Dendritic cell treated with granulocyte-macrophage colony-stimulating factor and Interleukin-4, amounts not matched to agents 40 ng/mL and 50 ng/mL, for 4 days (primary cell): ENCODE measurements around the gene SRD5A1.
A peak's percentile ranks its signal among the peaks of the same experiment; 100 is the strongest.

ENCODE experiments used
- H3K27ac Mint-ChIP-seq: one replicate; pipeline ENCODE4 v1.8.0; 2022; ENCODE audit warnings: mild to moderate bottlenecking, mixed read lengths
- H3K27me3 Mint-ChIP-seq: one replicate; pipeline ENCODE4 v1.8.0; 2022; ENCODE audit warnings: mild to moderate bottlenecking, mixed read lengths
- H3K36me3 Mint-ChIP-seq: one replicate; pipeline ENCODE4 v1.8.0; 2022; ENCODE audit warnings: low read depth, mixed read lengths
- H3K4me1 Mint-ChIP-seq: one replicate; pipeline ENCODE4 v1.8.0; 2022; ENCODE audit warnings: low read depth, mixed read lengths
- H3K4me3 Mint-ChIP-seq: one replicate; pipeline ENCODE4 v1.8.0; 2022; ENCODE audit warnings: mild to moderate bottlenecking, moderate library complexity, mixed read lengths
- H3K9me3 Mint-ChIP-seq: one replicate; pipeline ENCODE4 v1.8.0; 2022; ENCODE audit warnings: mixed read lengths
- intact Hi-C: fragments of 100-400 bp; cut with micrococcal nuclease; formaldehyde crosslinking; loops from one replicate; pipeline ENCODE4 v1.15.0; 2022

The SRD5A1 gene, protein sequence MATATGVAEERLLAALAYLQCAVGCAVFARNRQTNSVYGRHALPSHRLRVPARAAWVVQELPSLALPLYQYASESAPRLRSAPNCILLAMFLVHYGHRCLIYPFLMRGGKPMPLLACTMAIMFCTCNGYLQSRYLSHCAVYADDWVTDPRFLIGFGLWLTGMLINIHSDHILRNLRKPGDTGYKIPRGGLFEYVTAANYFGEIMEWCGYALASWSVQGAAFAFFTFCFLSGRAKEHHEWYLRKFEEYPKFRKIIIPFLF

DNA sequence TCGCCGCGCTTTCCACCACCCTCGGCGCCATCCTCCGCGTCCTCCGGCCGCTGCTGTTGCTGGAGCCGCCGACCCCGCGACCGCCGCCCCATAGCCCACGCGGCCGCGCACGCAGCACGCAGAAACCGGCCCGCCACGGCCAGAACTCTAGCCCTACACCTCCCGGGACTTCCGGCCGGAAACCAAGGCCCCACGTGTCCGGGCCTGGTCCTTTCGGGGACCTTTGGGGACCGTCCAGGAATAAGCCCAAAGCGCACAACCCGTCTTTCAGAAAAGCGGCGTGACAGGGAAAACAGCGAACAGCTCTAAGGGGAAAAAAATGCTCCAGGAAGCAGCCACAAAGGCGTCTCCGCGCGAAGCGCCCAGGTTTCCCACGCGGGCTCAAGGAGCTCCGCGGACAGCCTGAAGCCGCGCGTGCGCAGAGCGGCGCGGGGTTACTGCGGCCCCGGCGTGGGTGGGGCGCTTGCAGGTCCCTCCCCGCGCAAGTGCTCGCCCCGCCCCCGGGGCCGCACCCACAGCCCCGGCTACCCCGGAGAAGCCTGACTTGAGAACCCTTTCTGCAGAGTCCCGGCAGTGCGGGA, at the start of gene SRD5A1, which contains the start of gene NSUN2:
TSS of gene SRD5A1 (plus strand) at position 553 of the 581 bp plus-strand sequence. CDS start 137 bp downstream, outside the sequence.
TSS of gene NSUN2 (minus strand) at position 157 of the 581 bp plus-strand sequence. CDS start at position 92, 65 bp downstream.
- no peaks in the 10 kb centered on the region for H3K27me3 Mint-ChIP-seq
- H3K36me3 Mint-ChIP-seq, result peaks cover 55% of the 10 kb centered on the region
- peak within 1 kb of the TSS; percentile 93 for H3K4me3 Mint-ChIP-seq
- peak within 1 kb of the TSS; percentile 98 for H3K27ac Mint-ChIP-seq
- intact Hi-C loops, result loop anchor here (1.0 to 5.0 kb wide), 3 partner anchors 79 to 1210 kb away; partner anchors contain the start of genes ICE1 and MED10
- H3K9me3 Mint-ChIP-seq, result no peaks in the 10 kb centered on the region
- H3K4me1 Mint-ChIP-seq, result peaks cover 40% of the 10 kb centered on the region

GRCh38 chr5:6584101-6584645, 49.1 kb upstream of the SRD5A1 start:
- H3K27ac Mint-ChIP-seq, result no peak overlapping the region
- no peaks in the 10 kb centered on the region for H3K36me3 Mint-ChIP-seq
- no peaks in the 10 kb centered on the region for H3K4me1 Mint-ChIP-seq
- intact Hi-C loops, result no loop called here
- no peak overlapping the region for H3K4me3 Mint-ChIP-seq
- peaks cover 58% of the 10 kb centered on the region for H3K27me3 Mint-ChIP-seq
- no peaks in the 10 kb centered on the region for H3K9me3 Mint-ChIP-seq

DNA sequence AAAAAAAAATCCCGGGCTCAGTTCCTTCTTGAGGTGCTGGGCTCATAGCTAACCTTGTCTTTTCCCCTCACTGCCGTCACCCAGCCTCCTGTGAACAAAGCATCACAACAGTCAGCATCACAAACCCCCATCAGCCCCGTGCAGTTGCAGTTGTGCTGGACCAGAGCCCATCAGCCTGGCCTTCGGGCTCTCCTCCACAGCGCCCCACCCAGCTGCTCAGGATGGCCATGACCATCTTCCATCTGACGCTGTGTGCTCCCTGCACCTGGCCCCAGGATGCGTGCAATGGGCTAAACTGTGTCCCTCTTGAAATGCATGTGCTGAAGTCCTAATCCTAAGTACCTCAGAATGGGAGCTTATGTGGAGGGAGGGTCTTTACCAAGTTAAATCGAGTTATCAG, 48.5 kb upstream of the SRD5A1 start:
- Mint-ChIP-seq H3K4me1 (no peaks in the 10 kb centered on the region), H3K36me3 (no peaks in the 10 kb centered on the region), H3K9me3 (no peaks in the 10 kb centered on the region), H3K27me3 (peaks cover 57% of the 10 kb centered on the region), H3K4me3 (no peak overlapping the region), H3K27ac (no peak overlapping the region)
- intact Hi-C loops, result no loop called here

GRCh38 chr5:6585168-6585567, 48.1 kb upstream of the SRD5A1 start:
- peaks cover 58% of the 10 kb centered on the region for H3K27me3 Mint-ChIP-seq
- H3K4me1 Mint-ChIP-seq, result no peaks in the 10 kb centered on the region
- no peaks in the 10 kb centered on the region for H3K36me3 Mint-ChIP-seq
- no peak overlapping the region for H3K4me3 Mint-ChIP-seq
- intact Hi-C loops, result no loop called here
- no peaks in the 10 kb centered on the region for H3K9me3 Mint-ChIP-seq
- H3K27ac Mint-ChIP-seq, result no peak overlapping the region

DNA sequence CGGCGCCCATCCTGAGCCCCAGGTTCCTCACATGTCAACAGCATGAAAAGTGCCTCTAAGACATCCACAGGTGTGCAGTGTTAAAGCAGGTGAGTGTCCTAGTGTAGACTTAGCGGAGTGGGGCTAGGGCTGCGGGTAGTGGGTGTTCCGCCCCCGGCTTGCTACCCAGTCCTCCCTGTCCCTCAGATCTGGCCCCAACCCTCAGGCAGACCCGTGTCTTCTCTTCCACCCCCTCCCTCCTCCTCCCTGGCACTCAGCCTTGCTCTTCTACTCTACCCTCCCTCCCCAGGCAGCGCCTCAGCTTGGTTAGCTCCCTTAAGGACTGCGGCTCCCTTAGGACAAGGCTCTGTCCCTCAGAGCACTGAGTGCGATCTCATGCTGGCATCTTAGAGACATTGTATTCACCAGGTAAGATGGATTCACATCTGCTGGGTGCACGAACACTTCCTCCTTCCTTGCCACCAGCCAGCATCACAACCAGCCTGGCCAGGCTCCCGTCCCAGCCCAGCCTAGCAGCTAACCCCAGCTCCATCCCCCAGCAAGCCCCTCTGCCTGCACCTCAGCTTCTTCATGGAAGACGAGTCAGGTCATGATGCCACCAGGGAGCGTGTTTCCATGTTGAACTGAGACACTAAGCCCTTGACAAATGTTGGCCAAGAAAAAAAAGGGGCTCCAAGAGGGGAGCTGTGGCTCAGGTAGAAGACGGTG, 47.1 kb upstream of the SRD5A1 start:
- peaks cover 56% of the 10 kb centered on the region for H3K27me3 Mint-ChIP-seq
- no peak overlapping the region for H3K27ac Mint-ChIP-seq
- H3K9me3 Mint-ChIP-seq, result no peaks in the 10 kb centered on the region
- H3K36me3 Mint-ChIP-seq, result no peaks in the 10 kb centered on the region
- H3K4me3 Mint-ChIP-seq, result no peak overlapping the region
- intact Hi-C loops, result no loop called here
- no peaks in the 10 kb centered on the region for H3K4me1 Mint-ChIP-seq

- no peak overlapping the region for H3K27ac Mint-ChIP-seq
Observed at GRCh38 chr5:6586647-6587042, 46.6 kb upstream of the SRD5A1 start.

GRCh38 chr5:6587171-6587570, 46.1 kb upstream of the SRD5A1 start:
- Mint-ChIP-seq H3K9me3 (no peaks in the 10 kb centered on the region), H3K4me3 (no peak overlapping the region), H3K4me1 (no peaks in the 10 kb centered on the region), H3K36me3 (no peaks in the 10 kb centered on the region), H3K27ac (no peak overlapping the region), H3K27me3 (peaks cover 52% of the 10 kb centered on the region)
- intact Hi-C loops, result no loop called here

More at GRCh38 chr5:6586647-6587042, 46.6 kb upstream of the SRD5A1 start:
- peaks cover 55% of the 10 kb centered on the region for H3K27me3 Mint-ChIP-seq
- no peaks in the 10 kb centered on the region for H3K36me3 Mint-ChIP-seq
- no peaks in the 10 kb centered on the region for H3K4me1 Mint-ChIP-seq
- no peak overlapping the region for H3K4me3 Mint-ChIP-seq
- intact Hi-C loops, result no loop called here
- no peaks in the 10 kb centered on the region for H3K9me3 Mint-ChIP-seq

GRCh38 chr5:6590581-6590980, 42.7 kb upstream of the SRD5A1 start:
- intact Hi-C loops, result no loop called here
- Mint-ChIP-seq H3K36me3 (no peaks in the 10 kb centered on the region), H3K27ac (no peak overlapping the region), H3K9me3 (no peaks in the 10 kb centered on the region), H3K27me3 (peaks cover 23% of the 10 kb centered on the region), H3K4me3 (no peak overlapping the region), H3K4me1 (peaks cover 5% of the 10 kb centered on the region)

DNA sequence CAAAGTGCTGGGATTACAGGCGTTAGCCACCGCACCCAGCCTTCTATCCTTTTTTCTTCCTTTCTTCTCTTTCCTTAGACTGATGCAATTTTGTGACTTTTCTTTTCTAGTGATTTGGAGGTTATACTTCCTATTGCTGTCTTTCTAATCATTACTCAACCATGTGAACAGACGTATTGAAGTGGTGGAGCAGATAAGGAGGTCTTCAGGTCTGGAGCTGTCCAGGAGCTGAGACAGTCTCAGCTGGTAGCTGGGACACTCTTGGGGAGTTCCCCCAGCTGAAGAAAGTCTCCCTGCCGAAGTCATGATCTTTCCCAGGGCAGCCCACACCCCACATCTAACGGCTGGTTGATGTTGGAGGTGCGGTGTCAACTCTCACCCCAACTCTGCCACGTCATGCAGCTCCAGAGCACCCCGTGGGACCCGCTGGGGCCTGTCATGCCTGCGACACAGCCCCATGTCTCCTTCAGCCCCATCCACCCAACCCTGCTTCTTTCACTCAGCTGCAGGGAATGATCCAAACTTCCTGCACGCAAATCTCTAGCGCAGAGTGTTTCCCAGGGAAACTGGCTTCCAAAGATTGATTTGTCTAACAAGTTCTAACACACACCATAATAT, 41.5 kb upstream of the SRD5A1 start:
- Mint-ChIP-seq H3K36me3 (peaks cover 6% of the 10 kb centered on the region), H3K9me3 (no peaks in the 10 kb centered on the region), H3K27me3 (peaks cover 16% of the 10 kb centered on the region), H3K27ac (no peak overlapping the region), H3K4me3 (no peak overlapping the region), H3K4me1 (peaks cover 5% of the 10 kb centered on the region)
- intact Hi-C loops, result no loop called here

DNA sequence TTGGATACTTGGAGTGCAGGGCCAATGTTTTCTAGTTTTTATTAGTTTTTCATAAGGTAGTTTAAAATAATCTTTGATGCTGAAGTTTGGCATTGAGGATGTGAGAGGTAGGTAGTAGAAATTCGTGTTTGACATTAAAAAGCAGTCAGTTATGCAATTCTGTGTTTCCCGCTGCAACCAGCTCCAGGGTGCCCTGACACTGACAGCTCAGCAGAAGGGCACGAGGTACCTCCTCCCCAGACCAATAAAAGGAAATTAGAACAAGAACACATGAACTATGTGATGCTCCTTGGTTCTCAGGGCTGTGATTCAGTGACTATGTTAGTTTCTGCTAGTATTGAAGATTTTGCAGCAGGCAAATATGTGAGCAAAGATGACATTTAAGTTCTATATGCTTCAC, 40.6 kb upstream of the SRD5A1 start:
- intact Hi-C loops, result no loop called here
- Mint-ChIP-seq H3K9me3 (no peaks in the 10 kb centered on the region), H3K27ac (no peak overlapping the region), H3K27me3 (peaks cover 16% of the 10 kb centered on the region), H3K4me3 (no peak overlapping the region), H3K4me1 (peaks cover 5% of the 10 kb centered on the region), H3K36me3 (peaks cover 15% of the 10 kb centered on the region)

DNA sequence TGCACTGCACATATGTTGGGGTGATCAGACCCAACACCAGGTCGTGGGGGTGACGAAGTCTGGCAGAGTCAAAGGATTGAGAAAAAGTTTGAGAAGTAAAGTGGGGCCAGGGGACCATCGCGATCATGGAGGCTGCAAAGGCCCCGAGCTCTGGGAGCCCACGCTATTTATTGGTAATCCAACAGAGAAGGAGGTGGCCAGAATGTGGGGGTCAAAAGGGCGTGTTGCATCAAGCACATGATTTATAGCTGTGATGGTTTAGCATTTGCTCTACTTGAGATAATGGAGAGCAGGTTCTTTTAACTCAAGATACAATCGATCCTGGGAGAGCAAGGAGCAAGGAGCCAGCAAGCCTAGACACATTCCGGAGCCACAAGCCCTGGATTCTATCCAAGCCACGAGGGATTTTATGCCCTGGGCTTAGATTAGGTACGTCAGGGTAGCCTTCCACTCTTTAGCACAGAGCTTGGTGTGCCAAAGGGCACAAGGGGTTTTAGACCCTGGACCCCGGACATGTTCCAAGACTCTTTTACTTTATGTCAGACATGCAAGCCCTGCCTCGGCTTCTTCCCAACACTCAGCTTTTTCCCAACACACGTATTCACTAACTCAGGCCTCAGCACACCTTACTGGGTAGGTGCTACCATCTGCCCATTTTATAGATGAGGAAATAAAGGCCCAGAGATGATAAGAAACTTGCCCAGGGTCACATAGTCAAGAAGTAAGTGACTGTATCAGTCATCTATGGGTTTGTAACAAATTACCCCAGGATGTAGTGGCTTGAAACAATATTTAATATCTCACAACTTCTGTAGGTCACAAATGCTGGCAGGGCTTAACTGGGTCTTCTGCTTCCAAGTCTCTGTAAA, 39.9 kb upstream of the SRD5A1 start:
- H3K27me3 Mint-ChIP-seq, result peaks cover 16% of the 10 kb centered on the region
- H3K4me1 Mint-ChIP-seq, result peaks cover 5% of the 10 kb centered on the region
- H3K9me3 Mint-ChIP-seq, result no peaks in the 10 kb centered on the region
- intact Hi-C loops, result no loop called here
- H3K27ac Mint-ChIP-seq, result no peak overlapping the region
- no peak overlapping the region for H3K4me3 Mint-ChIP-seq
- peaks cover 22% of the 10 kb centered on the region for H3K36me3 Mint-ChIP-seq

GRCh38 chr5:6594066-6594465, 39.2 kb upstream of the SRD5A1 start:
- Mint-ChIP-seq H3K4me3 (no peak overlapping the region), H3K27me3 (peaks cover 16% of the 10 kb centered on the region), H3K36me3 (peaks cover 29% of the 10 kb centered on the region), H3K4me1 (peaks cover 5% of the 10 kb centered on the region), H3K27ac (no peak overlapping the region), H3K9me3 (no peaks in the 10 kb centered on the region)
- intact Hi-C loops, result no loop called here

DNA sequence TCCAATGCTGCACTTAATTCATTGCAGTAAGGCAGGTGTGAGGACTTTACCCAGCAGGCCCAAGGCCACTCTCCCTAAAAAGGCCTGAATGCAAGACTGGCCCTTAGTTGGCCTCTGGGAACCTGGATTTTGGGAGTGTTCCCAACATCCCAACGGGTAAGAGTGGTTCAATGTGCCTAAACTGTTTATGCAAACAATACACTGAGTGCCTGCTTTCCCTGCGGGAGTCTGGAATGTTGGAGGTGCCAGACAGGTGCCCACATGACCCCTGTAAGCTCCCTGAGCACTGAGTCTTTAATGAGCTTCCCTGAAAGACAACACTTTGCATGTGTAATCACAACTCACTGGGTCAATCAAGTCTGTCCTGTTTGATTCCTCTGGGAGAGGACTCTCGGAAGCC, 37.8 kb upstream of the SRD5A1 start:
- Mint-ChIP-seq H3K27ac (no peak overlapping the region), H3K4me1 (peaks cover 5% of the 10 kb centered on the region), H3K9me3 (no peaks in the 10 kb centered on the region), H3K36me3 (peaks cover 43% of the 10 kb centered on the region), H3K4me3 (no peak overlapping the region), H3K27me3 (peaks cover 10% of the 10 kb centered on the region)
- intact Hi-C loops, result no loop called here
